ENCODE data around the gene HMGB1. TPM values are rescaled to one million over a fixed set of nuclear protein-coding genes. Genes with fewer than 3 reads are reported as not detected.

HMGB1 gene
- 57.8 and 87.4 TPM in 2 replicates for total RNA-seq

DNA sequence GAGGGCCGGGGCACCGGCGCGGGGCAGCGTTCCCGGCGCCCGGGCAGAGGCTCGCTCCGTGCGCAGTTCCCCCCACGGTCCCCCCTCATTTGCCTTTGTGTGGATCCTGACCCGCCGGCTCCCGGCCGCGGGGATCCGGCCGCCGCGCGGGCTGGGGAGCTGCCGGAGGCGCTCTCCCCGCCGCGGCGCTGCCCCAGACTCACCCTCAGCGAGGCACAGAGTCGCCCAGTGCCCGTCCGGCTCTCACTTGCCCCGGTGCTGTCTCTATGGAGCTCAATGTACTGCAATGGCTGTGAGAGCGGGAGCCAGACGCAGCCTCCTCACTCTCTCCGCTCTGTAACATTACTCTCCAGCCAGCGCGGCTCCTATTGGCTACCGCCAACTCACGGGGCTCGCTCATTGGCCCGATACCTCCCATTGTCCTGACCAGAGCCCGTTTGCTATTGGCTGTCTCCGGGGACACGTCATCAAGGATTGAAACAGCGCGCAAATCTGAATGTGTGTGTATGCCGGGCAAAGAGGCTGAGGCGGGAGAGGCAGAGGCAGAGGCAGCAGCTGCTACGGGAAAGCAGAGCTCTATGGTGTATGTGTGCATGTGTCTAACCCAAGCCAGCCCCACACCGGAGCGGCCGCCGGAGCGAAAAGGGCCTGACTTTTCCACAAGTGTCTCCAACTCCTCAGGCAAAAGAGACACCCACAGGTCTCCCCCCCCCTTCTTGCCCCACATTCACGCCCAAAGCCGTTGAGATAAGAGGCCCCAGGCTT is at the start of gene HMGB1:
Gene HMGB1, minus strand, starts transcription at position 344 of the 765 bp plus-strand sequence. CDS start 2,256 bp downstream, outside the sequence.

DNA sequence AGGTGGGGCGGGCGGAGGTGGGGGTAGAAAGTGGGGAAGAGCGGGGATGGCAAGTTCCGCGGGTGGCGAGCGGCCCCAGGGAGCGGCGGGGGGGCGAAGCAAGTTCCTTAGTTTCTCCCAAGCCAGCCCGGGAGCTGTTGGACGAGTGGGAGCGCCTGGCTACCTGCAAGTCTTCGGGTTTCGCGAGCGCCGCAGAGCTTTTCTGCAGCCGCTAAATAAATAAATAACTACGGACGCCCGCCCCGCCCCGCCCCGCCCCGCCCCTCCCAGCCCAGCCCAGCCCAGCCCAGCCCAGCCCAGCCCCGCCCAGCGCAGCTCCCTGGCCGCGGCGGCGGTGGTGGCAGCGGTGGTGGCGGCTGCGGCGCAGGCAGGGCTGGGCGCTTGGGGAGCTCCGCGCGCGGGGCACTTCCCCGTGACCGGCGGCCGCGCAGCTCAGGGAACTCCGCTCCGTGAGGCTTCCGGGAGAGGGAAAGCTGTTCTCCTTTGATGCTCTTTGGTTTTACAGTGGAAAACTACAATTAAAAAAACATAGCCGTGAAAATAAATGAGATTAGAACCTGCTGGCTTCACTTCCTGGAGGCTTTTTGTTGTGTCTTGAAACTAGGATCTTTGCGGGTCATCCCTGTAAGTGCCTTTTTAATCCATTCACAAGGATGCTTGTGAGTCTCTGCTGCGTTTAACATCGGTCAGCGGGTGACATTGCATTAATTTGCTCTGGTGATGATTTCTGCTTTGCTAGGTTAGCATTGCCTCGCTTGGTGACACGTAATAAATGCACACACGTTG is 43.5 kb downstream of the HMGB1 start, which contains the start of gene UBE2L5:
Gene UBE2L5, plus strand, starts transcription at position 440 of the 786 bp plus-strand sequence. CDS start 5,498 bp downstream, outside the sequence.

Other genes with a start within 250 kb of the HMGB1 start
- 4.3 and 13.3 TPM in 2 replicates for gene KATNAL1, start 158.4 kb downstream of the HMGB1 start, total RNA-seq
- gene UBE2L5, start 43.4 kb downstream of the HMGB1 start, total RNA-seq, result not detected in 2 replicates
- gene USPL1, start 152.0 kb upstream of the HMGB1 start, total RNA-seq, result 9.6 and 16.4 TPM in 2 replicates